DND-41 (cell line): ENCODE results near the gene C16orf78.

Experiments
- ATAC-seq: fragments of 200-7000 bp; cut with Tn5 transposase; 3 replicates; pipeline ENCODE4 v1.9.1; 2021; ENCODE audit warnings: low read depth; ENCODE audit not compliant: insufficient read depth
- DNase-seq: peaks from one replicate; pipeline ENCODE4 v3.0.0-alpha.2; 2020
- H2AFZ ChIP-seq: 2 replicates; pipeline ENCODE4 v1.6.0; 2012; ENCODE audit warnings: low read depth, low read length
- H3K27ac ChIP-seq: 2 replicates; pipeline ENCODE4 v1.5.1; 2012; ENCODE audit warnings: low read length, inconsistent platforms
- H3K27me3 ChIP-seq: fragments of 200-600 bp; sonication (generic); 2 replicates; pipeline ENCODE4 v1.6.0; 2012; ENCODE audit warnings: low read length, mild to moderate bottlenecking, inconsistent platforms; ENCODE audit not compliant: insufficient read depth, poor library complexity
- H3K36me3 ChIP-seq: 2 replicates; pipeline ENCODE4 v1.5.1; 2012; ENCODE audit warnings: low read length, inconsistent platforms; ENCODE audit not compliant: insufficient read depth
- H3K4me1 ChIP-seq: 2 replicates; pipeline ENCODE4 v1.5.1; 2012; ENCODE audit warnings: mild to moderate bottlenecking, low read length; ENCODE audit not compliant: insufficient read depth
- H3K4me2 ChIP-seq: 2 replicates; pipeline ENCODE4 v1.6.0; 2012; ENCODE audit warnings: mild to moderate bottlenecking, moderate library complexity, low read length, inconsistent platforms; ENCODE audit not compliant: insufficient read depth
- H3K4me3 ChIP-seq, 2 experiments: fragments of 200-600 bp in 1 of 2; shearing (Covaris generic) in 1 of 2; 2 replicates each; pipeline ENCODE4 v1.5.1; 2012 to 2016; ENCODE audit warnings: inconsistent platforms in 2 of 2, low read length in 2 of 2, mild to moderate bottlenecking in 2 of 2, low read depth in 1 of 2, moderate library complexity in 1 of 2
- H3K79me2 ChIP-seq: 2 replicates; pipeline ENCODE4 v1.6.0; 2012; ENCODE audit warnings: low read length, inconsistent platforms; ENCODE audit not compliant: insufficient read depth
- H3K9ac ChIP-seq: 2 replicates; pipeline ENCODE4 v1.6.0; 2012; ENCODE audit warnings: low read depth, mild to moderate bottlenecking, inconsistent platforms, low read length, moderate library complexity
- H3K9me3 ChIP-seq: 2 replicates; pipeline ENCODE4 v1.5.1; 2012; ENCODE audit warnings: low read length, moderate library complexity, mild to moderate bottlenecking, inconsistent platforms; ENCODE audit not compliant: insufficient read depth, severe bottlenecking
- H4K20me1 ChIP-seq: 2 replicates; pipeline ENCODE4 v1.6.0; 2012; ENCODE audit warnings: low read length; ENCODE audit not compliant: insufficient read depth
- CTCF ChIP-seq: IDR thresholded peaks from 2 replicates; pipeline ENCODE4 v1.5.1; 2012; ENCODE audit warnings: borderline replicate concordance, low read length, moderate library complexity, mild to moderate bottlenecking; ENCODE audit not compliant: poor library complexity, severe bottlenecking; ENCODE audit errors: extremely low read depth
- EZH2 ChIP-seq: IDR thresholded peaks from 3 replicates; pipeline ENCODE4 v1.6.1; 2012; ENCODE audit warnings: borderline replicate concordance, low read depth, mild to moderate bottlenecking, moderate library complexity, low read length, inconsistent platforms; ENCODE audit not compliant: severe bottlenecking

C16orf78 gene

GRCh38 chr16:49352892-49353291, 20.7 kb upstream of the C16orf78 start:
- peak; percentile 53 for TF ChIP-seq CTCF
- no peak for TF ChIP-seq EZH2
- 0 out of 3 replicates have a peak, but pooled peaks have one; percentile 37 for ATAC-seq
- H3K9ac ChIP-seq: no peak overlapping the region
- H4K20me1 ChIP-seq: peaks cover 12% of the 10 kb centered on the region
- H3K9me3 ChIP-seq: no peaks in the 10 kb centered on the region
- H3K79me2 ChIP-seq: no peaks in the 10 kb centered on the region
- no peak for DNase-seq
- no peak overlapping the region for H2AFZ ChIP-seq
- H3K27me3 ChIP-seq: no peaks in the 10 kb centered on the region
- H3K36me3 ChIP-seq: no peaks in the 10 kb centered on the region
- H3K4me2 ChIP-seq: no peak overlapping the region
- no peak overlapping the region for H3K27ac ChIP-seq
- no peak overlapping the region for H3K4me3 ChIP-seq
- no peaks in the 10 kb centered on the region for H3K4me1 ChIP-seq

DNA sequence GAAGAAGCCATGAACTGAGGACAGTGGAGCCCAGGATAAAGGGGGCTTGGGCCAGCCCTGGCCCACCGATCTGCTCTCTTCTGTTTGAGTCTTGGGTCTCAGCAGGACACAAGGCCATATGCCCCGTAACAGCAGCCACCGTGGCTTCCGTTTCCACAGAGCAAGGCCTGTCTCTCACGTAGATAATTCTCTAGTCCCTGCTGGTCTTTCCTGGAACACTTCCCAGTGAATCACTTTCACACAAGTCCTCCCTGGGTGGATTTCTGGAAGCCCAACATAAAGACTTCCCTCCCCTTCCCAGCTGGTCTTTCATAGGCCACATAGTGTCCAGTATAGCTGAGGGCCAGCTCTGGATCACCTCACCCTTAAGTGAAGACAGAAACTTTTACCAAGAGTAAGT, 19.9 kb upstream of the C16orf78 start:
- no peaks in the 10 kb centered on the region for H3K9me3 ChIP-seq
- H3K4me2 ChIP-seq: no peak overlapping the region
- peaks cover 12% of the 10 kb centered on the region for H4K20me1 ChIP-seq
- H3K27me3 ChIP-seq: no peaks in the 10 kb centered on the region
- TF ChIP-seq CTCF (no peak), EZH2 (no peak)
- no peak for DNase-seq
- no peak overlapping the region for H2AFZ ChIP-seq
- no peaks in the 10 kb centered on the region for H3K36me3 ChIP-seq
- no peak overlapping the region for H3K9ac ChIP-seq
- H3K4me1 ChIP-seq: no peaks in the 10 kb centered on the region
- no peak overlapping the region for H3K4me3 ChIP-seq
- no peak for ATAC-seq
- H3K27ac ChIP-seq: no peak overlapping the region
- no peaks in the 10 kb centered on the region for H3K79me2 ChIP-seq

DNA sequence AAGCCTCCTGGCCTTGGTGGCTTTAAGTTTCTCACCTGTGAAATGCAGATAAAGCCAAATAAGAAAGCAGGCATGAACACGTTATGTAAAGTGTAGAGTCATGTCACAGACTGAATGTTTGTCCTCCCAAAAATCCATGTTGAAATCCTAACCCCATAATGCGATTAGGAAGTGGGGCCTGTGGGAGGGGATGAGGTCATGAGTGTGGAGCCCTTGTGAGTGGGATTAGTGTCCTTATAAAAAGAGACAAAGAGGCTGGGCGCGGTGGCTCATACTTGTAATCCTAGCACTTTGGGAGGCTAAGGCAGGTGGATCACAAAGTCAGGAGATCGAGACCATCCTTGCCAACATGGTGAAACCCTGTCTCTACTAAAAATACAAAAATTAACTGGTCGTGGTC, 19.5 kb upstream of the C16orf78 start:
- no peaks in the 10 kb centered on the region for H3K4me1 ChIP-seq
- H3K36me3 ChIP-seq: no peaks in the 10 kb centered on the region
- no peak overlapping the region for H3K9ac ChIP-seq
- DNase-seq (no peak), ATAC-seq (no peak)
- H3K27ac ChIP-seq: no peak overlapping the region
- H3K79me2 ChIP-seq: no peaks in the 10 kb centered on the region
- H4K20me1 ChIP-seq: peaks cover 12% of the 10 kb centered on the region
- no peak overlapping the region for H2AFZ ChIP-seq
- no peaks in the 10 kb centered on the region for H3K9me3 ChIP-seq
- H3K4me3 ChIP-seq: no peak overlapping the region
- H3K4me2 ChIP-seq: no peak overlapping the region
- peaks cover 4% of the 10 kb centered on the region for H3K27me3 ChIP-seq
- no peak for TF ChIP-seq EZH2
- TF ChIP-seq CTCF: no peak

GRCh38 chr16:49354991-49355390, 18.6 kb upstream of the C16orf78 start:
- H3K4me2 ChIP-seq: no peak overlapping the region
- no peak overlapping the region for H3K4me3 ChIP-seq
- peaks cover 6% of the 10 kb centered on the region for H3K27me3 ChIP-seq
- H3K4me1 ChIP-seq: no peaks in the 10 kb centered on the region
- peaks cover 9% of the 10 kb centered on the region for H4K20me1 ChIP-seq
- H3K79me2 ChIP-seq: no peaks in the 10 kb centered on the region
- DNase-seq (no peak), ATAC-seq (no peak)
- no peaks in the 10 kb centered on the region for H3K9me3 ChIP-seq
- no peak overlapping the region for H3K9ac ChIP-seq
- no peak overlapping the region for H3K27ac ChIP-seq
- H3K36me3 ChIP-seq: no peaks in the 10 kb centered on the region
- H2AFZ ChIP-seq: no peak overlapping the region
- no peak for TF ChIP-seq EZH2
- no peak for TF ChIP-seq CTCF
